MM.1S (cell line): ENCODE results near the gene MTFR1L.

Experiments used
- DNase-seq: peaks from one replicate; pipeline ENCODE4 v3.0.0-alpha.2; 2015
- H2AFZ ChIP-seq: fragments of 300-600 bp; sonication (generic); 2 replicates; pipeline ENCODE4 v1.6.0; 2016; ENCODE audit warnings: antibody characterized with exemption, low read length
- H3F3A ChIP-seq: fragments of 300-600 bp; sonication (generic); 2 replicates; pipeline ENCODE4 v1.6.1; 2016; ENCODE audit warnings: mild to moderate bottlenecking, antibody characterized with exemption, low read length, moderate library complexity, mixed read lengths; ENCODE audit not compliant: insufficient read depth
- H3K27ac ChIP-seq: fragments of 300-600 bp; sonication (generic); 2 replicates; pipeline ENCODE4 v1.5.1; 2016; ENCODE audit warnings: mild to moderate bottlenecking, low read length
- H3K27me3 ChIP-seq: fragments of 300-600 bp; sonication (generic); replicated peaks from 2 replicates; pipeline ENCODE4 v1.6.0; 2016; ENCODE audit warnings: low read length; ENCODE audit not compliant: insufficient read depth
- H3K36me3 ChIP-seq: fragments of 300-600 bp; sonication (generic); replicated peaks from 2 replicates; pipeline ENCODE4 v1.6.1; 2016; ENCODE audit warnings: mild to moderate bottlenecking, low read length, mixed read lengths; ENCODE audit not compliant: insufficient read depth
- H3K4me1 ChIP-seq: fragments of 300-600 bp; sonication (generic); 2 replicates; pipeline ENCODE4 v1.6.1; 2016; ENCODE audit warnings: low read length, mixed read lengths
- H3K4me2 ChIP-seq: fragments of 300-600 bp; sonication (generic); 2 replicates; pipeline ENCODE4 v1.6.0; 2016; ENCODE audit warnings: low read depth, low read length
- H3K4me3 ChIP-seq: fragments of 300-600 bp; sonication (generic); 2 replicates; pipeline ENCODE4 v1.5.1; 2016; ENCODE audit warnings: low read length, mixed read lengths
- H3K79me2 ChIP-seq: fragments of 300-600 bp; sonication (generic); 2 replicates; pipeline ENCODE4 v1.6.1; 2016; ENCODE audit warnings: mixed run types, low read length, mixed read lengths
- H3K9ac ChIP-seq: fragments of 300-600 bp; sonication (generic); 2 replicates; pipeline ENCODE4 v1.6.1; 2016; ENCODE audit warnings: low read length, mixed read lengths
- H3K9me2 ChIP-seq: fragments of 300-600 bp; sonication (generic); replicated peaks from 2 replicates; pipeline ENCODE4 v1.6.1; 2016; ENCODE audit warnings: mild to moderate bottlenecking, low read length, mixed read lengths; ENCODE audit not compliant: insufficient read depth
- H3K9me3 ChIP-seq: fragments of 300-600 bp; sonication (generic); replicated peaks from 2 replicates; pipeline ENCODE4 v1.6.1; 2016; ENCODE audit warnings: mild to moderate bottlenecking, low read length, mixed read lengths; ENCODE audit not compliant: insufficient read depth
- H4K20me1 ChIP-seq: fragments of 300-600 bp; sonication (generic); 2 replicates; pipeline ENCODE4 v1.6.1; 2016; ENCODE audit warnings: mild to moderate bottlenecking, low read length, moderate library complexity, mixed read lengths; ENCODE audit not compliant: insufficient read depth
- EZH2 ChIP-seq: fragments of 300-600 bp; sonication (generic); optimal IDR thresholded peaks from 2 replicates; pipeline ENCODE3; 2017; ENCODE audit warnings: low read depth, mild to moderate bottlenecking, antibody characterized with exemption, low read length, mixed read lengths
- EZH2phosphoT487 ChIP-seq: fragments of 300-600 bp; sonication (generic); IDR thresholded peaks from 2 replicates; pipeline ENCODE4 v1.6.1; 2018; ENCODE audit warnings: antibody characterized with exemption, low read length
- TF ChIP-seq, protein P1 (sequence below): fragments of 300-600 bp; sonication (generic); IDR thresholded peaks from 2 replicates; pipeline ENCODE4 v1.5.1; 2016; ENCODE audit warnings: antibody characterized with exemption, low read length, mixed read lengths

MTFR1L gene

DNA sequence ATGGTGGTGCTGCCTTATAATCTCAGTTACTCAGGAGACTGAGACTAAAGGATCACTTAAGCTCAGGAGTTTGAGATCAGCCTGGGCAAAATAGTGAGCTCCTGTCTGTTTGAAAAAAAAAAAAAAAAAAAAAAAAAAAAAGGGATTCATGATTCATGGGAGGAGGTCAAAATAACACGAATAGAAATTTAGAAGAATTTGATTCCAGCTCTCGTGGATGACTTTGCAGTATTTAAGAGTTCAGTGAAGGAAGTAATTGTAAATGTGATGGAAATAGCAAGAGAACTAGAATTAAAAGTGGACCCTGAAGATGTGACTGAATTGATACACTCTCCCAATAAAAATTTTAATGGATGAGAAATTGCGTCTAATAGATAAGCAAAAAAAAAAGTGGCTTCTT, 23.7 kb downstream of the MTFR1L start:
- Histone ChIP-seq H2AFZ (no peak overlapping the region), H3K27ac (no peak overlapping the region), H3K4me2 (no peak overlapping the region), H3K4me3 (no peak overlapping the region), H3F3A (no peaks in the 10 kb centered on the region), H3K36me3 (no peaks in the 10 kb centered on the region), H3K9ac (no peak overlapping the region), H3K9me2 (no peaks in the 10 kb centered on the region), H3K27me3 (no peaks in the 10 kb centered on the region), H3K4me1 (no peaks in the 10 kb centered on the region), H3K79me2 (no peaks in the 10 kb centered on the region), H3K9me3 (no peaks in the 10 kb centered on the region), H4K20me1 (no peaks in the 10 kb centered on the region)
- TF ChIP-seq, protein P1, sequence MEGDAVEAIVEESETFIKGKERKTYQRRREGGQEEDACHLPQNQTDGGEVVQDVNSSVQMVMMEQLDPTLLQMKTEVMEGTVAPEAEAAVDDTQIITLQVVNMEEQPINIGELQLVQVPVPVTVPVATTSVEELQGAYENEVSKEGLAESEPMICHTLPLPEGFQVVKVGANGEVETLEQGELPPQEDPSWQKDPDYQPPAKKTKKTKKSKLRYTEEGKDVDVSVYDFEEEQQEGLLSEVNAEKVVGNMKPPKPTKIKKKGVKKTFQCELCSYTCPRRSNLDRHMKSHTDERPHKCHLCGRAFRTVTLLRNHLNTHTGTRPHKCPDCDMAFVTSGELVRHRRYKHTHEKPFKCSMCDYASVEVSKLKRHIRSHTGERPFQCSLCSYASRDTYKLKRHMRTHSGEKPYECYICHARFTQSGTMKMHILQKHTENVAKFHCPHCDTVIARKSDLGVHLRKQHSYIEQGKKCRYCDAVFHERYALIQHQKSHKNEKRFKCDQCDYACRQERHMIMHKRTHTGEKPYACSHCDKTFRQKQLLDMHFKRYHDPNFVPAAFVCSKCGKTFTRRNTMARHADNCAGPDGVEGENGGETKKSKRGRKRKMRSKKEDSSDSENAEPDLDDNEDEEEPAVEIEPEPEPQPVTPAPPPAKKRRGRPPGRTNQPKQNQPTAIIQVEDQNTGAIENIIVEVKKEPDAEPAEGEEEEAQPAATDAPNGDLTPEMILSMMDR, result no peak
- DNase-seq, result no peak

DNA sequence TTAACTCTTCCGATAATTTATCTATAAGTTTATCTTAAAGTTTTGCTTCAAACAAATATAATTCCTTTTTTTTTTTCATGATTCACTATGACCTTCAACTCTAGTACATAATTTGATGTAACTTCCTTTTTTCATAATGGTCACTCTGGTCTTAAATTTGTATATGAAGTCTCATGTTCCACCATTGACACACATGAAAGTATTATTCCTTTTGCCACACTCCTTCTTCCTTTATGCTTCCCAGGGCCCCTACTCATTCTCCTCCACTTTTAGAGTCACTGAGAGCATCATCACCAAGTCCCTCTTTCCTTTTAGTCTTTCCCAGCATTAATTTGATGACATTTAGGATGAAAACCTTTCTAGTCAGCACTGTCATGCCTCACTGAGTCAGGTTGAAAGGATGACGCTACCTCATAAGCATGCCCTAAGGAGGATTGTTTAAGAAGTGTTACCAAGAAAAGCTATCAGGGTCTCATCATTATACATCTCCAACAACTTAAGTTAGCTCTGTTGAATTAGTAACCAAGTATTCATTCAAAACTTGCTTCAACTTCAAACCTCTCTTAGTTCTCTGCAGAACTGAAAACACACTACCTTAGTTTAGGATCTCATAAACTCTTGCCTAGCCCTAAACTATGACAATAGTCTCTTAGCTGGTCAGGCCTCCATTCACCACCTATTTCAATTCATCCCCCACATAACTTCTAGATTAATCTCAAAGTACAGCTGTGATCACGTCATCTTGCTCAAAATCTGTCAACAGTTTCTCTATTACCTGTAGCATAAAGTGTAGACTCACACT, 25.0 kb downstream of the MTFR1L start:
- Histone ChIP-seq H3F3A (no peaks in the 10 kb centered on the region), H3K4me2 (no peak overlapping the region), H3K9me3 (no peaks in the 10 kb centered on the region), H4K20me1 (no peaks in the 10 kb centered on the region), H3K27ac (no peak overlapping the region), H3K27me3 (no peaks in the 10 kb centered on the region), H3K9ac (no peak overlapping the region), H2AFZ (no peak overlapping the region), H3K9me2 (no peaks in the 10 kb centered on the region), H3K36me3 (no peaks in the 10 kb centered on the region), H3K79me2 (no peaks in the 10 kb centered on the region), H3K4me3 (no peak overlapping the region), H3K4me1 (no peaks in the 10 kb centered on the region)
- no peak for DNase-seq
- TF ChIP-seq EZH2, result no peak
- TF ChIP-seq, protein P1, result no peak

DNA sequence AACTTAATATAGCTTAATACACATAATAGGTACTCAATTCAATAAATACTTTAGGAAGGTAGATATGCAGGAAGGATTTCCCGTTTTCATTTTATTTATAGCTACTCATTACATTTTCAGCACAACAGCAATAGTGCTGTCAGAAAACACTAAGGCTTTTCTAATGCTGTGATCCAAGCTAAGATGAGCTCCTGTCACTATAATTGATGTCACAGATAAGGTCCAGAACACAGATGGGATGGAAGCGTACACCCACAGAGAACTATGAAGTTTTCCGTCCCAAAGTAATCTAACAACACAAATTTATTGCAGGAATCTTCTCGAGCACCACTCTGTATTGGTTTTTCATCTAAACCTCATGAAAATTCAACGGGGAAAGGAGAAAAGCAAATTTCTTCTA, 25.9 kb downstream of the MTFR1L start:
- no peaks in the 10 kb centered on the region for H3K4me1 ChIP-seq
- no peaks in the 10 kb centered on the region for H3F3A ChIP-seq
- no peak overlapping the region for H3K9ac ChIP-seq
- no peak overlapping the region for H3K27ac ChIP-seq
- no peaks in the 10 kb centered on the region for H3K9me3 ChIP-seq
- no peaks in the 10 kb centered on the region for H3K79me2 ChIP-seq
- H3K9me2 ChIP-seq, result no peaks in the 10 kb centered on the region
- no peaks in the 10 kb centered on the region for H3K36me3 ChIP-seq
- no peaks in the 10 kb centered on the region for H3K27me3 ChIP-seq
- H3K4me3 ChIP-seq, result no peak overlapping the region
- no peak for DNase-seq
- H2AFZ ChIP-seq, result no peak overlapping the region
- TF ChIP-seq, protein P1, result no peak
- TF ChIP-seq EZH2phosphoT487 (no peak), EZH2 (no peak)
- H3K4me2 ChIP-seq, result no peak overlapping the region
- no peaks in the 10 kb centered on the region for H4K20me1 ChIP-seq
